ENCODE results near the gene STRN3. TPM values are rescaled to one million over a fixed set of nuclear protein-coding genes. Genes with fewer than 3 reads are reported as not detected.
A peak's percentile ranks its signal among the peaks of the same experiment; 100 is the strongest.

STRN3 gene
- total and polyA plus RNA-seq, 2 of the 4 experiments (the other 2 are of a cell fraction) = 10.8 to 78.7 TPM

DNA sequence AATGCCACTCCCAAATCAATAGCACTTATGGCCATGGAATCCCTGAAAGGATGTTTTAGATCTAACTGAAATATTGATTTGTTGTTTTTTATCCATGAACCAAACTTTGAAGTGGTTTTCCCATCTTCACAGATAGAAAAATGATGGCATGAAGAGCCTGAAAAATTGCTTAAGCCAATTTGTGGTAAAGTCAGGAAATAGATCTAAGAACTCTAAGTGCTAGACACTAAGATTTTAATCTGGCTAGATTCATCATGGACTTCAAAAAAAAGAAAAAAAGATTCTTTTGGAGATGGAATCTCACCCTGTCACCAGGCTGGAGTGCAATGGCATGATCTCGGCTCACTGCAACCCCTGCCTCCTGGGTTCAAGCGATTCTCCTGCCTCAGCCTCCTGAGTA lies 45.0 kb upstream of the STRN3 start:
- no peak overlapping the region for H2AK5ac ChIP-seq (ENCODE audit: low read depth, low read length)
- no peak overlapping the region for H4K91ac ChIP-seq (ENCODE audit: insufficient read depth, low read depth, low read length)
- H3K4me2 ChIP-seq (ENCODE audit: low read depth, low read length) = no peak overlapping the region
- H3K9me3 ChIP-seq (ENCODE audit: control insufficient read depth, insufficient read depth, low read length) = no peaks in the 10 kb centered on the region
- H2BK5ac ChIP-seq (ENCODE audit: low read depth, low read length, poor library complexity, severe bottlenecking) = no peak overlapping the region
- ChIA-PET POLR2A (ENCODE audit: unreplicated experiment) (no interaction called here), CTCF (no interaction called here)
- H3K79me1 ChIP-seq (ENCODE audit: low read depth in 1 of 2, low read length in 2 of 2) = no peaks in the 10 kb centered on the region
- H3K9me1 ChIP-seq (ENCODE audit: insufficient read depth, low read length) = no peaks in the 10 kb centered on the region; the same call in 1 of the 2 replicates
- H4K5ac ChIP-seq (ENCODE audit: low read depth, low read length) = no peak overlapping the region
- peaks cover 2% of the 10 kb centered on the region; the same call in 1 of the 2 replicates for H3K36me3 ChIP-seq (ENCODE audit: control insufficient read depth, insufficient read depth, low read length)
- H4K8ac ChIP-seq (ENCODE audit: low read depth in 2 of 2, low read length in 2 of 2) = peak overlapping the region in 1 of 2 experiments; percentile 66; a peak in 3 of 4 replicates
- in situ Hi-C loops (cut with MboI; ENCODE audit: low sequenced_read_pairs) = no loop called here
- peak overlapping the region; percentile 21; the same call in 1 of the 2 replicates for H3K4ac ChIP-seq (ENCODE audit: low read depth, low read length)
- WGBS, 2 experiments (ENCODE audit: extremely low coverage in 2 of 2, insufficient read length in 1 of 2) = no CpG with 5 or more reads among the region's 2 CpGs
- H2BK120ac ChIP-seq (ENCODE audit: low read depth, low read length) = peak overlapping the region; percentile 59
- H3K9ac ChIP-seq (ENCODE audit: low read depth, low read length) = no peak overlapping the region
- no peak overlapping the region for H3K4me3 ChIP-seq (ENCODE audit: insufficient read depth, low read depth, low read length)
- peak overlapping the region; percentile 50; the same call in 1 of the 2 replicates for H3K18ac ChIP-seq (ENCODE audit: low read depth, low read length)
- ATAC-seq (ENCODE audit: low read depth) (no peak), DNase-seq (no peak)
- no peak overlapping the region; the same call in 2 of the 3 replicates for H2BK15ac ChIP-seq (ENCODE audit: low read depth, low read length)
- dilution Hi-C loops (cut with HindIII; ENCODE audit: low sequenced_read_pairs, unreplicated experiment) = no loop called here
- no peak overlapping the region for H3K56ac ChIP-seq (ENCODE audit: extremely low read depth, insufficient read depth, low read length)
- no peak for TF ChIP-seq RAD21 (IDR thresholded peaks at IDR 0.05; ENCODE audit: low read length)
- H4K20me1 ChIP-seq (ENCODE audit: insufficient read depth, low read length) = no peaks in the 10 kb centered on the region
- H2BK20ac ChIP-seq (ENCODE audit: low read depth, low read length) = peak overlapping the region; percentile 57; the same call in 1 of the 2 replicates
- no peak overlapping the region for H2AFZ ChIP-seq (replicated peaks; ENCODE audit: low read length, poor library complexity)
- H3K4me1 ChIP-seq (ENCODE audit: control insufficient read depth, insufficient read depth, low read length) = no peaks in the 10 kb centered on the region
- H3K27me3 ChIP-seq (ENCODE audit: control insufficient read depth, insufficient read depth, low read length) = no peaks in the 10 kb centered on the region
- H3K14ac ChIP-seq (replicated peaks; ENCODE audit: low read depth, low read length) = no peak overlapping the region
- intact Hi-C loops (cut with micrococcal nuclease) = no loop called here
- no TSS peak for BruUV-seq (replicated peaks)
- H3K27ac ChIP-seq (ENCODE audit: insufficient read depth, low read length) = no peak overlapping the region; the same call in 1 of the 2 replicates
- no peak overlapping the region for H2AK9ac ChIP-seq (replicated peaks; ENCODE audit: low read depth, low read length, poor library complexity)
- no peak overlapping the region for H3K23ac ChIP-seq (ENCODE audit: low read depth, low read length)

Data from IMR-90 (cell line).